GM20000 (cell line): Measurements from ENCODE around the gene TYROBP.
"Not testable (repeated sequence)": the region's sequence is repeated elsewhere in the genome, so short reads cannot be mapped to it uniquely, and the experiment has no call there.

Experiments
- DNase-seq: peaks from one replicate; pipeline ENCODE4 v3.0.0; 2012; ENCODE audit warnings: low spot score
- TF ChIP-seq, protein P1 (sequence below): IDR thresholded peaks from 2 replicates; pipeline ENCODE4 v1.5.1; 2012; ENCODE audit warnings: mild to moderate bottlenecking, control low read depth; ENCODE audit errors: extremely low read depth, missing control alignments

The TYROBP gene

DNA sequence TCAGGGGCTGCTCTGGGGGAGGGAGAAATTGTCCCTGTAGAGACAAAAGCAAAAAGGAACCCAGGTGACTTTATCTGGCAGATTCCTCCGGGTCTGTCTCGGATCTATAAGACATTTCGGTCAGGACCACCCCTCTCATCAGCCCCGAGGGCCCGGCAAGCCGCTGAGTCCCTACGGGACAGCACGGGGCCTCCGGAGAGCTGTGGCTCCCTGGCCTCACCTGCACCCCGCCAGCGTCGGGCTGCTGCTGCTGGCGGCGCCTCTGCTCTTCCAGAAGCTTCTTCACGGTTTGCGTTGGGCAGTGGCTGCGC is 9.6 kb downstream of the TYROBP start:
- DNase-seq = no peak
- TF ChIP-seq, protein P1, sequence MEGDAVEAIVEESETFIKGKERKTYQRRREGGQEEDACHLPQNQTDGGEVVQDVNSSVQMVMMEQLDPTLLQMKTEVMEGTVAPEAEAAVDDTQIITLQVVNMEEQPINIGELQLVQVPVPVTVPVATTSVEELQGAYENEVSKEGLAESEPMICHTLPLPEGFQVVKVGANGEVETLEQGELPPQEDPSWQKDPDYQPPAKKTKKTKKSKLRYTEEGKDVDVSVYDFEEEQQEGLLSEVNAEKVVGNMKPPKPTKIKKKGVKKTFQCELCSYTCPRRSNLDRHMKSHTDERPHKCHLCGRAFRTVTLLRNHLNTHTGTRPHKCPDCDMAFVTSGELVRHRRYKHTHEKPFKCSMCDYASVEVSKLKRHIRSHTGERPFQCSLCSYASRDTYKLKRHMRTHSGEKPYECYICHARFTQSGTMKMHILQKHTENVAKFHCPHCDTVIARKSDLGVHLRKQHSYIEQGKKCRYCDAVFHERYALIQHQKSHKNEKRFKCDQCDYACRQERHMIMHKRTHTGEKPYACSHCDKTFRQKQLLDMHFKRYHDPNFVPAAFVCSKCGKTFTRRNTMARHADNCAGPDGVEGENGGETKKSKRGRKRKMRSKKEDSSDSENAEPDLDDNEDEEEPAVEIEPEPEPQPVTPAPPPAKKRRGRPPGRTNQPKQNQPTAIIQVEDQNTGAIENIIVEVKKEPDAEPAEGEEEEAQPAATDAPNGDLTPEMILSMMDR = no peak

DNA sequence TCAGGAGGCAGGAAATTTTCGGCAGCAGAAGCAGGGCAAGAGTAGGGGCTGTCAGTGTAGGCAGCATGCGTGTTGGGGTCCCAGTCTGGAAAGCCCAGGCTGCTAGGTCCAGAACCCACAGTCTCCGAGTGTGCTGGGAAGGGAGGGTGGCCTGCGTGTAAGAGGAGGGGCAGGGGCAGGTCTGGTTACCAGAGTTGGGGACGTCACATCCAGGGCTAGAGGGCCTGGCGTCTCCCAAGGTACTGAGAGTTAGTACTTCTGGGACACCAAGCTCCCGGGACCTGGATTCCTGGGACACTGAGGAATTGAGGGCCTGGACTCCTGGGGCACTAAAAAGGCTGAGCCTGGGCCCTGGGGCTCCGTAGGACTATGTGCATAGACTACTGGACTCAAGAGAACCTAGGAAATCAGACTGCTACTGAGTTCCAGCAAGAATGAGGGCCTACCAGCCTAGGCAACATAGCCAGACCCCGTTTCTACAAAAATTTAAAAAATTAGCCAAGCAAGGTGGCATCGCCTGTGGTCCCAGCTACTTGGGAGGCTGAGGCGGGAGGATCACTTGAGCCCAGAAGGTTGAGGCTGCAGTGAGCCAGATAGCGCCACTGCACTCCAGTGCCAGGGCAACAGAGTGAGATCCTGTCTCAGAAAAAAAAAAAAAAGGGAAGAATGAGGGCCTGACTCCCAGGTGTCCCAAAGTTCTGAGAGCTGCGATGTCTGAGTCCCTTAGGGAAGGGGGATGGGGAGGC is 10.2 kb downstream of the TYROBP start:
- DNase-seq = no peak
- TF ChIP-seq, protein P1 = no peak

DNA sequence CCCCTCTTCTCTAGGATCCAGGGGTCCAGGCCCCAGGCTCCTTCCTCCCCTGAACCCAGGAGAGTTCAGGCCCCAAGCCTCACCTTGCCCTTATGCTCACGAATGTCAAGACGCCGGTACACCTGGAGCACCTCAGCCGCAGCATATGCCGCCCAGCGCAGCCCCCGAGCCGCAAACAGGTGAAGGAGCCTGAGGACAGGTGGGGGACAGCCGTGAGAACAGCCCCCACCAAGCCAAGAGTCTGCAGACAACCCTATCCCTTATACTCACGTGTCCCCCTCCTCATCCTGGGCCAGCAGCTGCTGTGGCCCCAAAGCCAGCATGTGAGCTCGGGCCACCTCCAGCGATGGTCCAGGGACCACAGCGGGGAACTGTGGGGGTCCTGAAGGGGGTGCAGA is 11.5 kb downstream of the TYROBP start:
- TF ChIP-seq, protein P1 = no peak
- no peak for DNase-seq

- TF ChIP-seq, protein P1 = no peak
- no peak for DNase-seq
These were observed 12.0 kb downstream of the TYROBP start for GRCh38 chr19:35895911-35896642.

DNA sequence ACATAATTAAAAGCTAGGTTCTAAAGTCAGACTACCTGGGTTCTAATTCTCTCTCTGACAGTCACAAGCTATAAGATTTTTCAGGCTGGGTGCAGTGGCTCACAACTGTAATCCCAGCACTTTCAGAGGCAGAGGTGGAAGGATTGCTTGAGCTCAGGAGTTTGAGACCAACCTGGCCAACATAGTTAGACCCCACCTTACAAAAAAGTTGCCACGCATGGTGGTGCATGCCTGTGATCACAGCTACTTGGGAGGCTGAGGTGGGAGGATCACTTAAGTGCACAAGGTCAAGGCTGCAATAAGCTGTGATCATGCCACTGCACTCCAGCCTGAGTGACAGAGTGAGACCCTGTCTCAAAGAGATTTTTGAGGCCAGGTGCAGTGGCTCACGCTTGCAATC is 13.8 kb downstream of the TYROBP start:
- no peak for DNase-seq
- TF ChIP-seq, protein P1 = no peak

GRCh38 chr19:35891819-35892218 is 16.3 kb downstream of the TYROBP start:
- not testable (repeated sequence) for DNase-seq

GRCh38 chr19:35890113-35890650 is 17.9 kb downstream of the TYROBP start:
- DNase-seq = no peak
- TF ChIP-seq, protein P1 = no peak
